CD4-positive, CD25-positive, alpha-beta regulatory T cell (primary cell): ENCODE data around the gene LTK. TPM values are rescaled to one million over a fixed set of nuclear protein-coding genes. Genes with fewer than 3 reads are reported as not detected.

Source experiments
- ATAC-seq, 2 donors: fragments of 150-1000 bp; cut with Tn5 transposase; one replicate each; pipeline ENCODE4 v1.10.0; 2021; ENCODE audit warnings: low read depth in 2 of 2, moderate number of reproducible peaks in 2 of 2, moderate library complexity in 1 of 2
- DNase-seq, 3 donors: peaks; one replicate each; pipeline versions ENCODE4 v3.0.0 to v3.0.0-alpha.2; 2012 to 2022; ENCODE audit warnings: mixed read lengths in 1 of 3
- H3K27ac ChIP-seq: one replicate; pipeline ENCODE4 v1.7.0; 2013; ENCODE audit warnings: mild to moderate bottlenecking, low read length; ENCODE audit not compliant: insufficient read depth, poor library complexity, severe bottlenecking
- H3K27me3 ChIP-seq: one replicate; pipeline ENCODE4 v1.7.0; 2013; ENCODE audit warnings: low read length; ENCODE audit not compliant: control insufficient read depth, insufficient read depth
- H3K36me3 ChIP-seq: one replicate; pipeline ENCODE4 v1.7.0; 2013; ENCODE audit warnings: mild to moderate bottlenecking, low read length, moderate library complexity; ENCODE audit not compliant: control insufficient read depth, insufficient read depth
- H3K4me1 ChIP-seq: 2 replicates; pipeline ENCODE4 v1.7.0; 2013; ENCODE audit warnings: mild to moderate bottlenecking, low read length; ENCODE audit not compliant: insufficient read depth, control insufficient read depth, poor library complexity, severe bottlenecking
- H3K4me3 ChIP-seq: one replicate; pipeline ENCODE4 v1.7.0; 2013; ENCODE audit warnings: low read depth, mild to moderate bottlenecking, low read length, moderate library complexity
- H3K9me3 ChIP-seq, 2 experiments: 1 replicate in 1 of 2; 2 replicates in 1 of 2; pipeline ENCODE4 v1.7.0; 2013; ENCODE audit warnings: low read length in 2 of 2, mild to moderate bottlenecking in 1 of 2, moderate library complexity in 1 of 2; ENCODE audit not compliant: control insufficient read depth in 2 of 2
- H3K27ac Mint-ChIP-seq, 3 donors: one replicate each; pipeline ENCODE4 v1.8.0; 2020 to 2022; ENCODE audit warnings: mild to moderate bottlenecking in 3 of 3, mixed read lengths in 3 of 3, moderate library complexity in 2 of 3
- H3K27me3 Mint-ChIP-seq: one replicate; pipeline ENCODE4 v1.8.0; 2022; ENCODE audit warnings: mild to moderate bottlenecking, mixed read lengths
- H3K36me3 Mint-ChIP-seq: one replicate; pipeline ENCODE4 v1.8.0; 2020; ENCODE audit warnings: mixed read lengths
- H3K4me1 Mint-ChIP-seq, 4 donors: one replicate each; pipeline ENCODE4 v1.8.0; 2020 to 2022; ENCODE audit warnings: mixed read lengths in 4 of 4, mild to moderate bottlenecking in 1 of 4
- H3K4me3 Mint-ChIP-seq, 4 donors: one replicate each; pipeline ENCODE4 v1.8.0; 2020 to 2022; ENCODE audit warnings: mild to moderate bottlenecking in 4 of 4, mixed read lengths in 4 of 4, moderate library complexity in 3 of 4
- H3K9me3 Mint-ChIP-seq, 7 donors: one replicate each; pipeline ENCODE4 v1.8.0; 2020 to 2022; ENCODE audit warnings: mixed read lengths in 7 of 7, mild to moderate bottlenecking in 3 of 7, moderate library complexity in 2 of 7
- polyA plus RNA-seq, 4 donors: library from polyadenylated mRNA; unstranded; fragments of 300-500 nt; fragmentation: Illumina TruSeq; gene quantifications; one replicate each; pipeline ENCODE4 v1.2.3, GENCODE V29; 2021
- total RNA-seq: library from RNA; stranded (reverse); gene quantifications from one replicate; pipeline ENCODE4 v1.2.3, GENCODE V29; 2022

LTK gene
- total and polyA plus RNA-seq, 5 donors from 2014 or later: 0.17 to 2.0 (median 0.40) TPM

DNA sequence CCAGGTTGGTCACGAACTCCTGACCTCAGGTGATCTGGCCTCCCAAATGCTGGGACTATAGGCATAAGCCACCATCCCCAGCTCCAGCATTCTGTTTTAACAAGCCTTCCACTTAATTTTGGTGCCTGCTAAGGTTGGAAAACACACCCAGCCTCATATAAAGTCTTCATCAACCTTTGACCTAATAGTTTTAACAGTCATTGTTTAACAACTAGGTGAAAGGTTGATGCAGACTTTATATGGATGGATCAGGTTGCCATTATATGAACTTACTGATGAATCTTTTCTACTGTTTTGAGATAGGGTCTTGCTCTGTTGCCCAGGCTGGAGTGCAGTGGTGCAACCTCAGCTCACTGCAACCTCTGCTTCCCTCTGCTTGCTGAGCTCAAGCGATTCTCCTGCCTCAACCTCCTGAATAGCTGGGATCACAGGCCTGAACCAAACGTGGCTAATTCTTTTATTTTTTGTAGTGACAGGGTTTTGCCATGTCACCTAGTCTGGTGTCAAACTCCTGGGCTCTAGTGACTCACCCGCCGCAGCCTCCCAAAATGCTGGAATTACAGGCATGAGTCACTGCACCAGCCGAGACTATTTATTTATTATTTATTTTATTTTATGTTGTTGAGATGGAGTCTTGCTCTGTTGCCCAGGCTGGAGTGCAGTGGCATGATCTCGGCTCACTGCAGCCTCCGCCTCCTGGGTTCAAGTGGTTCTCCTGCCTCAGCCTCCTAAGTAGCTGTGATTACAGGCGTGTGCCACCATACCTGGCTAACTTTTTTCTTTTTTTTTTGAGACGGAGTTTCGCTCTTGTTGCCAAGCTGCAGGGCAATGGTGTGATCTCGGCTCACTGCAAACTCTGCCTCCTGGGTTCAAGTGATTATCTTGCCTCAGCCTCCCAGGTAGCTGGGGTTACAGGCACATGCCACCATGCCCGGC, 33.5 kb upstream of the LTK start:
- H3K36me3 ChIP-seq: no peaks in the 10 kb centered on the region
- no peak for DNase-seq

DNA sequence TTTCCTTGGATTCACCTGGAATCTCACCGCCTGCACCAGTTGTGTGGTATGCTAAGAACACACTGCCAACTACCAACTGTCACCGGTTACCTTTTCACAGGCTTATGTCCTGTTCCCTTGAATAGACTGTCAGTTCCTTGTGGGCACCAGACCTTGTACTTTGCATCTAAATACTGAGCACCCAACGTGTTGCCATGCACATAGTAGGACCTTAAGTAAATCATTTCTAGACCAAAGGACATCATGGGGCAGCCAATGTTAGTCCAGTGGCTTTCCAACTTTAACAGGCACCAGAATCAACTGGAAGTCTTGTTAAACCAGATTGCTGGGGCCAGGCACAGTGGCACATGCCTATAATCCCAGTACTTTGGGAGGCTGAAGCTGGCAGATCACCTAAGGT, 31.6 kb upstream of the LTK start:
- no peak overlapping the region for H3K4me3 ChIP-seq
- no peaks in the 10 kb centered on the region for H3K9me3 Mint-ChIP-seq
- no peak for DNase-seq
- H3K27ac Mint-ChIP-seq: peak overlapping the region; percentile 60 to 96 (median 74)
- no peaks in the 10 kb centered on the region for H3K9me3 ChIP-seq
- H3K27me3 Mint-ChIP-seq: peaks cover 12% of the 10 kb centered on the region
- H3K27me3 ChIP-seq: no peaks in the 10 kb centered on the region
- peaks cover 7 to 15% (median 11%) of the 10 kb centered on the region in 4 donors for H3K4me1 Mint-ChIP-seq
- peaks cover 5% of the 10 kb centered on the region for H3K36me3 Mint-ChIP-seq
- no peak overlapping the region for H3K27ac ChIP-seq
- H3K36me3 ChIP-seq: no peaks in the 10 kb centered on the region
- H3K4me3 Mint-ChIP-seq: peak overlapping the region; percentile 95 to 99 (median 96)
- ATAC-seq: no peak
- H3K4me1 ChIP-seq: peaks cover 13% of the 10 kb centered on the region

More for the DNA sequence above, 33.5 kb upstream of the LTK start:
- H3K4me1 ChIP-seq: peaks cover 13% of the 10 kb centered on the region
- Mint-ChIP-seq H3K9me3 (no peaks in the 10 kb centered on the region), H3K4me1 (peaks cover 7 to 15% (median 11%) of the 10 kb centered on the region in 4 donors), H3K27ac (peak overlapping the region in 1 of 3 donors; percentile 18), H3K27me3 (peaks cover 12% of the 10 kb centered on the region), H3K36me3 (no peaks in the 10 kb centered on the region), H3K4me3 (peak overlapping the region in 2 of 4 donors; percentile 72 to 80)
- H3K27me3 ChIP-seq: no peaks in the 10 kb centered on the region
- no peak overlapping the region for H3K4me3 ChIP-seq
- ATAC-seq: no peak
- H3K27ac ChIP-seq: no peak overlapping the region
- H3K9me3 ChIP-seq: no peaks in the 10 kb centered on the region

DNA sequence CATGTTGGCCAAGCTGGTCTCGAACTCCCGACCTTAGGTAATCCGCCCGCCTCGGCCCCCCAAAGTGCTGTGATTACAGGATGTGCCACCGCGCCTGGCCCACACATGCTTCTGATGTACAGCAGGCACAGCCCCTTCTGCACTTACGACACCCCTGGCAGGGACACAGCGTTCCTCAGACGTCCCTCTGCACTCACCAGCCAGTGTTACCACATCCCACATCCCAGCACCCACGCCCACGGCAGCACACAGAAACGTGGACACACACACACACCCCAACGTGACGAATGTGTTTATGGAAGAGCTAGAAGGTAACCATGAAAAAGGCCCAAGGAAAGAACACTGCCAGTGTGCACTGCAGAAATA, 31.0 kb upstream of the LTK start:
- H3K27me3 Mint-ChIP-seq: peaks cover 12% of the 10 kb centered on the region
- peaks cover 7 to 15% (median 11%) of the 10 kb centered on the region in 4 donors for H3K4me1 Mint-ChIP-seq
- DNase-seq (no peak), ATAC-seq (no peak)
- Histone ChIP-seq H3K27me3 (no peaks in the 10 kb centered on the region), H3K27ac (peak overlapping the region; percentile 72), H3K4me3 (no peak overlapping the region), H3K9me3 (no peaks in the 10 kb centered on the region), H3K36me3 (no peaks in the 10 kb centered on the region), H3K4me1 (peaks cover 13% of the 10 kb centered on the region)
- peaks cover 5% of the 10 kb centered on the region for H3K36me3 Mint-ChIP-seq
- peak overlapping the region; percentile 63 to 98 (median 96) for H3K27ac Mint-ChIP-seq
- no peaks in the 10 kb centered on the region for H3K9me3 Mint-ChIP-seq
- H3K4me3 Mint-ChIP-seq: peak overlapping the region; percentile 95 to 99 (median 96)

DNA sequence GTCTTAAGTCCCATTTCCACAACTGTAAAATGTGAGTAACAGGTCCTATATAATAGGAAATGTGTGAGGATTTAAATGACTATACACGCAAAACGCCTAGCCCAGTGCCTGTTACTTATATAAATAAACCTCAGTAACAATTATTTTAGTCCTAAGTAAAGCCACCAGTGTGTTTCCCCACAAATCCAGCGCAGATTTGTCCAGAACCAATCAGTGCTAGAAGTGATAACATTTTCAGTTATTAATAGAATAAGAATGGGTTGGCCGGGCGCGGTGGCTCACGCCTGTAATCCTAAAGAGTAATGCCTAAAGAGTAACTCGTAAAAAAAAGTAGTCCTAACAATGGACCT, 29.9 kb upstream of the LTK start:
- Histone ChIP-seq H3K4me3 (peak overlapping the region; percentile 89), H3K27ac (peak overlapping the region; percentile 72), H3K36me3 (no peaks in the 10 kb centered on the region), H3K9me3 (no peaks in the 10 kb centered on the region), H3K27me3 (no peaks in the 10 kb centered on the region), H3K4me1 (peaks cover 13% of the 10 kb centered on the region)
- peaks cover 5% of the 10 kb centered on the region for H3K36me3 Mint-ChIP-seq
- no peaks in the 10 kb centered on the region for H3K9me3 Mint-ChIP-seq
- peak in 1 of 3 donors; percentile 11 for DNase-seq
- ATAC-seq: no peak
- peak overlapping the region in 2 of 3 donors; percentile 96 to 98 for H3K27ac Mint-ChIP-seq
- peaks cover 10 to 15% (median 14%) of the 10 kb centered on the region in 4 donors for H3K4me1 Mint-ChIP-seq
- H3K27me3 Mint-ChIP-seq: peaks cover 12% of the 10 kb centered on the region
- peak overlapping the region; percentile 95 to 99 (median 96) for H3K4me3 Mint-ChIP-seq

DNA sequence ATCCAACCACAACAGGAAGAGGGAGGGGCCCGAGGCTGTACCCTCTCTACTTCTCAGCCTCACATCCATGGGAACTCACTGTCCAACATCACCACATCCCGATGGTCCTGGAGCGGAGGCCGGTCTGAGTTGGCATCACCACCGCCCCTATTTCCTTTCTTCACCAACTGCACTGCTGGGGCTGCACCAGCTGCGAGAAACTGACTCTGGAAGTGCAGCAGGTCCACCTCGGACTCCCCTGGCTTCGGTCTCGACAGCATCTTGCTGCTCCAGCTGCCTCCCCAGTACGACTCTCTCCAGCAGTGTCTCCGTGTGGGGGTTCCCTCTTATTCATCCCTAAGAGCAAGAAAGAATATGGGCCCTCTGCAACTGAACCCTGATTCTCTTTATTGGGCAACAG, 23.2 kb upstream of the LTK start:
- Mint-ChIP-seq H3K4me3 (no peak overlapping the region), H3K27me3 (no peaks in the 10 kb centered on the region), H3K27ac (peak overlapping the region in 1 of 3 donors; percentile 8), H3K9me3 (no peaks in the 10 kb centered on the region), H3K4me1 (peaks cover 6 to 10% (median 10%) of the 10 kb centered on the region in 4 donors), H3K36me3 (peaks cover 26% of the 10 kb centered on the region)
- Histone ChIP-seq H3K4me3 (no peak overlapping the region), H3K4me1 (peaks cover 7% of the 10 kb centered on the region), H3K36me3 (peaks cover 32% of the 10 kb centered on the region), H3K27ac (no peak overlapping the region), H3K27me3 (no peaks in the 10 kb centered on the region), H3K9me3 (no peaks in the 10 kb centered on the region)
- ATAC-seq (no peak), DNase-seq (peak in 1 of 3 donors; percentile 17)

DNA sequence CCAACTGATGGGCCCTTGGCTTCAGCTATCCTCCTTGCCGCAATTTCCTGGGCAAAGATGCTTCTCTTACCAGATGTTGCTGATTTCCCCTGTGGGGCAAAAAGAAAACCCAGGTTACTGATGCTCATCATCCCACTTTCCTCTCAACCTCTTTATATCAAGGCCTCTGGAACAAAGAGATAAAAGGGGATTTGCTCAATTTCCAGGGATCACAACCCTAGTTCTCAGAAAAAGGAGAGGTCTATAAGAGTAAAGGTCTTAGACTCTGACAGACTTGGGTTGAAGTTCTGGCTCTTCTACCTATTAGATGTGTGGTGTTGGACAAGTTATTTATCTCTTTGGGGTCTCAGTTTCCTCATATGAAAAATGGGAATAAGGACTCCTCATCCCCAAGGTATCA, 21.9 kb upstream of the LTK start:
- peaks cover 25% of the 10 kb centered on the region for H3K36me3 Mint-ChIP-seq
- Histone ChIP-seq H3K27me3 (no peaks in the 10 kb centered on the region), H3K4me1 (peaks cover 7% of the 10 kb centered on the region), H3K36me3 (peaks cover 39% of the 10 kb centered on the region), H3K9me3 (no peaks in the 10 kb centered on the region), H3K4me3 (no peak overlapping the region), H3K27ac (no peak overlapping the region)
- H3K4me1 Mint-ChIP-seq: peaks cover 6 to 10% (median 10%) of the 10 kb centered on the region in 4 donors
- no peaks in the 10 kb centered on the region for H3K27me3 Mint-ChIP-seq
- DNase-seq: no peak
- no peaks in the 10 kb centered on the region for H3K9me3 Mint-ChIP-seq
- no peak overlapping the region for H3K4me3 Mint-ChIP-seq
- no peak for ATAC-seq
- H3K27ac Mint-ChIP-seq: no peak overlapping the region

DNA sequence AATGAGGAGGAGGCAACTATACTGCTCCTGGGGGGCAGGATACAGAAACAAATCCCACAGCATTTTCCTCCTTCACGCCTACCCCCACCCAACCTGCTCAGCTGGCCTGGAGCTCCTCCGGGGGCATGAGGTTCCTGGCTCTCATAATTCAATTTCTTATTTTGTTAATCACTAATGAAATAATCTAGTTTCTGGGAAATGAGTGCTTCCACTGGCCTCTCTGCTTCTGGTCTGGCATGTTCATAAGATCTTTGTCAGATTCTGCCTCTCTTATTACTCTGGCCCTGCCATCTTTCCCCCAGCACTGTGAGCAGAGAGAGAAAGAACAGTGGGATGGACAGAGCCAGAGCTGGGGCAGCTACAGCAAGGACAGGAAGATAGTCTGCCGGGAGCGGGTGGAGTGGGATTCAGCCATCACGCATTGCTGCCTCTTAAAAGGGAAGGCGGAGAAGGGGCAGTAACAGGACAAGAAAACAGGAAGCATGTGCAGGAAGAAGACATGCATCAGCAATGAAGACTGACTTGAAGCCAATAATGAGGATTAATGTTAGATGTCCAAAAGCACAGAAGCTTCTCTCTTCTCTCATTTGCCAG, 16.8 kb upstream of the LTK start:
- ATAC-seq (no peak), DNase-seq (no peak)
- no peak overlapping the region for H3K4me3 Mint-ChIP-seq
- H3K27ac Mint-ChIP-seq: peak overlapping the region; percentile 16 to 87 (median 67)
- no peaks in the 10 kb centered on the region for H3K4me1 ChIP-seq
- H3K9me3 Mint-ChIP-seq: no peaks in the 10 kb centered on the region
- no peak overlapping the region for H3K27ac ChIP-seq
- no peaks in the 10 kb centered on the region for H3K4me1 Mint-ChIP-seq
- H3K27me3 ChIP-seq: no peaks in the 10 kb centered on the region
- no peaks in the 10 kb centered on the region for H3K9me3 ChIP-seq
- H3K27me3 Mint-ChIP-seq: no peaks in the 10 kb centered on the region
- peaks cover 38% of the 10 kb centered on the region for H3K36me3 Mint-ChIP-seq
- H3K4me3 ChIP-seq: no peak overlapping the region
- H3K36me3 ChIP-seq: peaks cover 68% of the 10 kb centered on the region
